Stomach (tissue), 9 donors: ENCODE data around the gene MYBBP1A. TPM values are rescaled to one million over a fixed set of nuclear protein-coding genes. Genes with fewer than 3 reads are reported as not detected.

ENCODE experiments used
- DNase-seq, 2 donors: peaks; one replicate each; pipeline versions ENCODE4 v3.0.0 to v3.0.0-alpha.2; 2013 to 2019
- H3K27ac ChIP-seq, 5 donors: fragments of 200-600 bp in 4 of 5; sonication (generic) in 4 of 5; one replicate each; pipeline ENCODE4 v1.5.1; 2013 to 2019; ENCODE audit warnings: mild to moderate bottlenecking in 1 of 5, moderate library complexity in 1 of 5
- H3K27me3 ChIP-seq, 3 donors: fragments of 200-600 bp; sonication (generic); one replicate each; pipeline ENCODE4 v1.5.1; 2017 to 2019; ENCODE audit warnings: mixed run types in 1 of 3
- H3K36me3 ChIP-seq, 4 donors: fragments of 200-600 bp; sonication (generic); 1 replicate in 3 of 4; 2 replicates in 1 of 4; pipeline ENCODE4 v1.5.1; 2016 to 2019
- H3K4me1 ChIP-seq, 4 donors: fragments of 200-600 bp; sonication (generic); one replicate each; pipeline ENCODE4 v1.5.1; 2016 to 2019
- H3K4me3 ChIP-seq, 4 donors: fragments of 200-600 bp; sonication (generic) in 3 of 4; one replicate each; pipeline ENCODE4 v1.5.1; 2016 to 2019; ENCODE audit warnings: mild to moderate bottlenecking in 1 of 4
- H3K9me3 ChIP-seq, 4 donors: fragments of 200-600 bp; sonication (generic); one replicate each; pipeline ENCODE4 v1.5.1; 2016 to 2019
- CTCF ChIP-seq, 7 experiments: fragments of 450-650 bp in 4 of 7; fragments of 200-600 bp in 3 of 7; sonication (generic) in 3 of 7; IDR thresholded peaks; one replicate each; pipeline ENCODE4 v1.5.1; 2016 to 2019; ENCODE audit warnings: antibody characterized with exemption in 7 of 7, control low read depth in 2 of 7, mild to moderate bottlenecking in 1 of 7
- EP300 ChIP-seq: sonication (generic); formaldehyde crosslinking; IDR thresholded peaks from one replicate; pipeline ENCODE4 v1.6.1; 2017; ENCODE audit warnings: antibody characterized with exemption
- POLR2A ChIP-seq, 4 donors: fragments of 450-650 bp; IDR thresholded peaks; one replicate each; pipeline ENCODE4 v1.6.1; 2016; ENCODE audit warnings: antibody characterized with exemption in 4 of 4, control low read depth in 2 of 4, mild to moderate bottlenecking in 1 of 4, moderate library complexity in 1 of 4
- POLR2AphosphoS5 ChIP-seq, 3 donors: sonication (generic); formaldehyde crosslinking; IDR thresholded peaks; one replicate each; pipeline ENCODE4 v1.6.1; 2016; ENCODE audit warnings: antibody characterized with exemption in 3 of 3
- WGBS, 5 donors: extraction: QIAGEN DNeasy Blood & Tissue Kit in 3 of 5; methylation state at CpG; one replicate each; pipeline versions ENCODE4 v1.1.5 to v1.1.7; 2013 to 2018; 5-methylcytosine and 5-hydroxymethylcytosine counted together
- intact Hi-C: fragments of 100-400 bp; cut with DNase I; formaldehyde crosslinking; loops from one replicate; pipeline ENCODE4 v1.15.1; 2023; ENCODE audit warnings: low total_unique reads
- polyA plus RNA-seq, 3 donors: library from polyadenylated mRNA; stranded (reverse); fragments of 200-250 nt; gene quantifications; one replicate each; pipeline ENCODE4 v1.2.3, GENCODE V29; 2013
- total RNA-seq, 5 donors: library from RNA; depleted of rRNA; stranded (reverse); fragments of >200 nt; gene quantifications; one replicate each; pipeline versions ENCODE4 v1.1.0 to v1.2.3, GENCODE V29; 2014 to 2016
- donor health status: healthy with polysubstance abuse.
- donor health status: Bipolar disorder and iron deficiency.
- donor health status: healthy.

The MYBBP1A gene
- total and polyA plus RNA-seq, 8 donors, result 14.1 to 237 (median 44.5) TPM

- TF ChIP-seq CTCF (IDR thresholded peaks at IDR 0.05) (no peak), POLR2AphosphoS5 (IDR thresholded peaks at IDR 0.05) (no peak), POLR2A (IDR thresholded peaks at IDR 0.05) (no peak), EP300 (no peak)
- Histone ChIP-seq H3K27ac (peak overlapping the region; percentile 72 to 91 (median 86)), H3K4me1 (peaks cover 22 to 55% (median 45%) of the 10 kb centered on the region in 4 donors), H3K4me3 (peak overlapping the region; percentile 63 to 99 (median 90)), H3K9me3 (no peaks in the 10 kb centered on the region), H3K27me3 (no peaks in the 10 kb centered on the region), H3K36me3 (peaks cover 18 to 30% (median 29%) of the 10 kb centered on the region in 4 donors)
- intact Hi-C loops, result no loop called here
- no peak for DNase-seq
- WGBS, 5 donors, result 62 to 73% (median 67%) methylated on average over 17 of the region's 17 CpGs
Measured at GRCh38 chr17:4555873-4556759, 932 bp upstream of the MYBBP1A start.

- DNase-seq, result no peak
Measured at GRCh38 chr17:4554441-4554996, 665 bp downstream of the MYBBP1A start.

GRCh38 chr17:4553669-4554068 lies 1.5 kb downstream of the MYBBP1A start:
- 70 to 78% (median 73%) methylated on average over 9 of the region's 9 CpGs for WGBS, 5 donors

More at GRCh38 chr17:4554441-4554996, 665 bp downstream of the MYBBP1A start:
- peaks cover 22 to 41% (median 36%) of the 10 kb centered on the region in 4 donors for H3K4me1 ChIP-seq
- 9 to 13% (median 10%) methylated on average over 18 of the region's 18 CpGs for WGBS, 5 donors
- no peaks in the 10 kb centered on the region for H3K9me3 ChIP-seq
- peak overlapping the region in 4 of 5 donors; percentile 72 to 91 (median 87) for H3K27ac ChIP-seq
- intact Hi-C loops, result no loop called here
- TF ChIP-seq CTCF (IDR thresholded peaks at IDR 0.05), result no peak
- TF ChIP-seq EP300, result no peak
- TF ChIP-seq POLR2A (IDR thresholded peaks at IDR 0.05), result no peak
- peaks cover 32 to 46% (median 45%) of the 10 kb centered on the region in 4 donors for H3K36me3 ChIP-seq
- H3K4me3 ChIP-seq, result peak overlapping the region; percentile 63 to 99 (median 90)
- no peaks in the 10 kb centered on the region for H3K27me3 ChIP-seq

More at GRCh38 chr17:4553669-4554068, 1.5 kb downstream of the MYBBP1A start:
- no peaks in the 10 kb centered on the region for H3K9me3 ChIP-seq
- intact Hi-C loops, result no loop called here
- H3K4me3 ChIP-seq, result peak overlapping the region in 2 of 4 donors; percentile 95 to 99
- no peak for DNase-seq
- H3K4me1 ChIP-seq, result peaks cover 20 to 33% (median 27%) of the 10 kb centered on the region in 4 donors
- H3K36me3 ChIP-seq, result peaks cover 41 to 55% (median 53%) of the 10 kb centered on the region in 4 donors
- H3K27ac ChIP-seq, result no peak overlapping the region
- TF ChIP-seq POLR2A (IDR thresholded peaks at IDR 0.05) (no peak), POLR2AphosphoS5 (IDR thresholded peaks at IDR 0.05) (no peak), EP300 (no peak), CTCF (IDR thresholded peaks at IDR 0.05) (no peak)
- H3K27me3 ChIP-seq, result no peaks in the 10 kb centered on the region
